OCI-LY1 (cell line): ENCODE results near the gene HBS1L.

Source experiments
- H2AFZ ChIP-seq: fragments of 200-600 bp; sonication (generic), shearing (Covaris generic); 2 replicates; pipeline ENCODE4 v1.6.0; 2014; ENCODE audit warnings: antibody characterized with exemption, mild to moderate bottlenecking, low read length
- H3F3A ChIP-seq: fragments of 200-600 bp; sonication (generic), shearing (Covaris generic); 2 replicates; pipeline ENCODE4 v1.6.0; 2014; ENCODE audit warnings: mild to moderate bottlenecking, antibody characterized with exemption, low read length, moderate library complexity; ENCODE audit not compliant: insufficient read depth
- H3K27ac ChIP-seq: fragments of 200-600 bp; sonication (generic); 2 replicates; pipeline ENCODE4 v1.5.1; 2014; ENCODE audit warnings: low read length, mixed run types, mild to moderate bottlenecking, low read depth; ENCODE audit not compliant: poor library complexity, severe bottlenecking
- H3K27me3 ChIP-seq: fragments of 200-600 bp; sonication (generic); 2 replicates; pipeline ENCODE4 v1.6.0; 2014; ENCODE audit warnings: antibody characterized with exemption, mild to moderate bottlenecking, low read length, moderate library complexity; ENCODE audit not compliant: insufficient read depth
- H3K36me3 ChIP-seq: fragments of 200-600 bp; sonication (generic); 2 replicates; pipeline ENCODE4 v1.6.1; 2014; ENCODE audit warnings: mild to moderate bottlenecking, antibody characterized with exemption, low read length, moderate library complexity, mixed read lengths; ENCODE audit not compliant: insufficient read depth
- H3K4me1 ChIP-seq: fragments of 200-600 bp; sonication (generic); 2 replicates; pipeline ENCODE4 v1.5.1; 2014; ENCODE audit warnings: mild to moderate bottlenecking, low read length, moderate library complexity; ENCODE audit not compliant: insufficient read depth, severe bottlenecking
- H3K4me2 ChIP-seq: fragments of 200-600 bp; sonication (generic), shearing (Covaris generic); 2 replicates; pipeline ENCODE4 v1.6.1; 2014; ENCODE audit warnings: low read length
- H3K4me3 ChIP-seq: fragments of 200-600 bp; sonication (generic); 2 replicates; pipeline ENCODE4 v1.5.1; 2014; ENCODE audit warnings: low read length, low read depth, mild to moderate bottlenecking, mixed read lengths; ENCODE audit not compliant: poor library complexity, severe bottlenecking
- H3K79me2 ChIP-seq: fragments of 200-600 bp; shearing (Covaris generic); 2 replicates; pipeline ENCODE4 v1.6.1; 2016; ENCODE audit warnings: mixed run types, low read length, mixed read lengths; ENCODE audit not compliant: insufficient read depth
- H3K9ac ChIP-seq: fragments of 200-600 bp; sonication (generic), shearing (Covaris generic); 2 replicates; pipeline ENCODE4 v1.6.1; 2014; ENCODE audit warnings: mild to moderate bottlenecking, low read length, mixed read lengths
- H3K9me2 ChIP-seq: fragments of 200-600 bp; sonication (generic), shearing (Covaris generic); 2 replicates; pipeline ENCODE4 v1.6.1; 2014; ENCODE audit warnings: low read depth, mild to moderate bottlenecking, low read length, mixed read lengths
- H3K9me3 ChIP-seq: fragments of 200-600 bp; shearing (Covaris generic); 2 replicates; pipeline ENCODE4 v1.6.1; 2014; ENCODE audit warnings: low read length, mixed read lengths
- H4K20me1 ChIP-seq: fragments of 200-600 bp; sonication (generic), shearing (Covaris generic); 2 replicates; pipeline ENCODE4 v1.6.0; 2016; ENCODE audit warnings: mild to moderate bottlenecking, low read length; ENCODE audit not compliant: insufficient read depth
- EZH2 ChIP-seq: fragments of 200-600 bp; sonication (generic), shearing (Covaris generic); IDR thresholded peaks from 2 replicates; pipeline ENCODE4 v1.8.0; 2017; ENCODE audit warnings: borderline replicate concordance, mixed run types, mild to moderate bottlenecking, antibody characterized with exemption, low read length, moderate library complexity, mixed read lengths
- TF ChIP-seq, protein P1 (sequence below): fragments of 200-600 bp; sonication (generic), shearing (Covaris generic); IDR thresholded peaks from 2 replicates; pipeline ENCODE4 v1.5.1; 2017; ENCODE audit warnings: mild to moderate bottlenecking, antibody characterized with exemption, low read length, moderate library complexity, mixed read lengths

The HBS1L gene

DNA sequence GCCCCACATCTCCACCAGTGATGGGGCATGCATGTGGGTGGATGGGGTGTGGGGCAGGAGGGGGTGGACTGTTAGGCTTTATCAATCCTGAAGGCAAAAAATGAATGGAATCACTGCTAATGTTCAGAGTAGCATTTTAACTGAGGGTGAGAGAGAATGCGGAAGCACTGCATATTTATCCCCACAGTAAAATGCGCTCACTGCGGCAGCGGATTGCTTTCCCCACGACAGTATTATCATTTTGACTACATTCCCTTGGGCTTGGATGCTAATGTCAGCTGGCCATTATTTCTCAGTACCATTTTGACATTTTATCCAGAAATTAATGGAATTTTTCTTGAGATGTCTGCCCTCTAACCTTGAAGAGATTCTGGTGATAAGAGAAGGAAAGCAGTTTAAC, 118.1 kb downstream of the HBS1L start:
- Histone ChIP-seq H3K9me2 (no peaks in the 10 kb centered on the region), H3K9me3 (no peaks in the 10 kb centered on the region), H3K4me1 (no peaks in the 10 kb centered on the region), H3K9ac (no peak overlapping the region), H2AFZ (no peak overlapping the region), H3K4me3 (no peak overlapping the region), H3K36me3 (no peaks in the 10 kb centered on the region), H4K20me1 (no peaks in the 10 kb centered on the region), H3F3A (no peaks in the 10 kb centered on the region), H3K27ac (no peak overlapping the region), H3K4me2 (no peak overlapping the region), H3K27me3 (0 out of 2 replicates have a peak, but pooled peaks cover 4% of the 10 kb centered on the region), H3K79me2 (no peaks in the 10 kb centered on the region)
- TF ChIP-seq, protein P1, sequence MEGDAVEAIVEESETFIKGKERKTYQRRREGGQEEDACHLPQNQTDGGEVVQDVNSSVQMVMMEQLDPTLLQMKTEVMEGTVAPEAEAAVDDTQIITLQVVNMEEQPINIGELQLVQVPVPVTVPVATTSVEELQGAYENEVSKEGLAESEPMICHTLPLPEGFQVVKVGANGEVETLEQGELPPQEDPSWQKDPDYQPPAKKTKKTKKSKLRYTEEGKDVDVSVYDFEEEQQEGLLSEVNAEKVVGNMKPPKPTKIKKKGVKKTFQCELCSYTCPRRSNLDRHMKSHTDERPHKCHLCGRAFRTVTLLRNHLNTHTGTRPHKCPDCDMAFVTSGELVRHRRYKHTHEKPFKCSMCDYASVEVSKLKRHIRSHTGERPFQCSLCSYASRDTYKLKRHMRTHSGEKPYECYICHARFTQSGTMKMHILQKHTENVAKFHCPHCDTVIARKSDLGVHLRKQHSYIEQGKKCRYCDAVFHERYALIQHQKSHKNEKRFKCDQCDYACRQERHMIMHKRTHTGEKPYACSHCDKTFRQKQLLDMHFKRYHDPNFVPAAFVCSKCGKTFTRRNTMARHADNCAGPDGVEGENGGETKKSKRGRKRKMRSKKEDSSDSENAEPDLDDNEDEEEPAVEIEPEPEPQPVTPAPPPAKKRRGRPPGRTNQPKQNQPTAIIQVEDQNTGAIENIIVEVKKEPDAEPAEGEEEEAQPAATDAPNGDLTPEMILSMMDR, result no peak
- no peak for TF ChIP-seq EZH2

DNA sequence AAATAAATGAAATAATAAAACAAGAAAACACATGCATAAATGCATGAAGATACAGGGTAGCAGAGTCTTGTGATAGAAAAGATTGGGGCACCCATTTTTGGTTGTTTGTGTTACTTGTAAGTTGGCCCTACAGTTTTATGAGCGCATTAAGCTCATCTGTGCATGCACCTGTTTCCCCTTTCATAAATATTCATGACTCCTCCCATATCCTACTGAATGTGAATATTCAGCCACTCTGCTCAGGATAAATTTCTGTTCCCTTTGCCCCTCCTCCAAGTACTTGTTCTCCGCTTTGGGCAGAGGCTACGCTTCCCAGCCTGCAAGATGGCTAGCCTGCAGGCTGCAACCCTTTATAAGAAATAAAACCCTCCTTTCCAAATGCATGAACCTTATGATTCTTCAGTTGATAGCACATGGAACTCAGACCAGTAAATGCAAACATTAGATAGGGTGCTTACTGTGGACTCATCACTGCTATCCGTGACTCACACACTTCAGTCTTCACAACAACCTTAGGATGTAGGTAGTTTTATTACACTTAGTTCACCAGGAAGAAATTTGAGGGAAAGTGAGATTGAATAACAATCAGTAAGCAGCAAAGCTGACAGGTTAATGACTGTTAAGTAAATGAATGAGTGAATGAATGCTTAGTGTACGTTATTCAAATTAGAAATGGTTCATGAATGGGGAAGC, 119.7 kb downstream of the HBS1L start:
- H3K9me2 ChIP-seq, result no peaks in the 10 kb centered on the region
- H3K27ac ChIP-seq, result no peak overlapping the region
- H3F3A ChIP-seq, result no peaks in the 10 kb centered on the region
- no peak overlapping the region for H3K9ac ChIP-seq
- H3K4me2 ChIP-seq, result no peak overlapping the region
- H3K36me3 ChIP-seq, result no peaks in the 10 kb centered on the region
- H3K79me2 ChIP-seq, result no peaks in the 10 kb centered on the region
- 0 out of 2 replicates have a peak, but pooled peaks cover 4% of the 10 kb centered on the region for H3K27me3 ChIP-seq
- no peak overlapping the region for H3K4me3 ChIP-seq
- TF ChIP-seq, protein P1, result no peak
- TF ChIP-seq EZH2, result no peak
- H3K4me1 ChIP-seq, result no peaks in the 10 kb centered on the region
- H3K9me3 ChIP-seq, result no peaks in the 10 kb centered on the region
- H4K20me1 ChIP-seq, result no peaks in the 10 kb centered on the region
- H2AFZ ChIP-seq, result no peak overlapping the region

DNA sequence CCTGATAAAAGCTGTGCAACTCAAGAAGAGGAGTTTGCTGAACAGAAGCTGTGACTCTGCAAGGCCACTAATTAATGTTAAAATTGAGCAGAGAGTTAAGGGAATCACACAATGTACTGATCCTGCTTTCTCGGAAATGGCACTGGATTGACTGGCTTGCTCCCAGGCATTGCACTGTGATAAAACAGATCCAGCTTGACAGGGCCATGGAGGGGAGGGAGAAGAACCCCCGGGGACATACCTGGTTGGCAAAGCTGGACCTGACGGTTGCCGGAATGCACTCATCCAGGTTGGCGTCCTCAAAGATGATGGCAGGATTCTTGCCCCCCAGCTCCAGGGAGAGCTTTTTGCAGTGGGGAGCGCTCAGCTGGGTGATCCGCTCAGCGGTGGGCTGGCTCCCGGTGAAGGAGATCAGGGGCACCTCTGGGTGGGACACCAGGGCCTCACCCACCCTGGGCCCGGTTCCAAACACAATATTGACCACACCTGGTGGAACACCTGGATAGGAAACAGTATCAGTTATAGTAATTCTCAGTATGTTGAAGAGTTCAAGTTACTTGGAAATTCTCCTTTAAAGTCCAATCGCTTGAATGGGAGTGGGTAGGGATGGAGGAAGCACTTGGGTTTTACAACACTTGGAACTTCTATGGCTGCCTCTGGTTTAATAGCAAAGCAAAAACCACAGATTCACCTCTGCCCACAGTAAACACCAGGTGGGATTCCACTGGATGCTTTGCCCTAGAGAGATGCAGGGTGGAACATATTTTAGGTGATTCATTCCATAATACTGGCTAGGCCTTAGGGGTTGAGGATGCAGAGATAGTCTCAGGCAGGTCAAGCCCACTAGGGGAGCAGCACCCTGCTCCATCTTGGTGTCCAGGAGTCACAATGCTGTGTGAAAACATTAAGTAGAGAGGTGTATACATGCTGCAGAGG, 121.8 kb downstream of the HBS1L start:
- no peaks in the 10 kb centered on the region for H3K9me3 ChIP-seq
- H4K20me1 ChIP-seq, result no peaks in the 10 kb centered on the region
- no peaks in the 10 kb centered on the region for H3K4me1 ChIP-seq
- 0 out of 2 replicates have a peak, but pooled peaks cover 4% of the 10 kb centered on the region for H3K27me3 ChIP-seq
- no peaks in the 10 kb centered on the region for H3K36me3 ChIP-seq
- no peak overlapping the region for H3K9ac ChIP-seq
- no peaks in the 10 kb centered on the region for H3K9me2 ChIP-seq
- H2AFZ ChIP-seq, result no peak overlapping the region
- H3K27ac ChIP-seq, result no peak overlapping the region
- no peak overlapping the region for H3K4me3 ChIP-seq
- H3K4me2 ChIP-seq, result no peak overlapping the region
- no peaks in the 10 kb centered on the region for H3F3A ChIP-seq
- TF ChIP-seq, protein P1, result no peak
- TF ChIP-seq EZH2, result no peak
- no peaks in the 10 kb centered on the region for H3K79me2 ChIP-seq
